Endothelial cell of umbilical vein (primary cell): ENCODE results near the gene OPCML. TPM values are rescaled to one million over a fixed set of nuclear protein-coding genes. Genes with fewer than 3 reads are reported as not detected.

Source experiments
- BruUV-seq: library from RNA; stranded (reverse); fragments of 400-500 nt; replicated peaks from 2 replicates; lab custom pipeline; 2021; lab: Mats Ljungman, UMichigan
- CTCF ChIA-PET: fragments of 300-600, 350-600 bp; sonication (Branson Sonifier 250); formaldehyde crosslinking; loops from one replicate; lab custom pipeline; 2021; ENCODE audit warnings: antibody characterized with exemption, inconsistent platforms; lab: Charles Lee
- POLR2A ChIA-PET: fragments of 300-600, 350-600 bp; sonication (Branson Sonifier 250); formaldehyde crosslinking; loops from one replicate; lab custom pipeline; 2021; ENCODE audit warnings: antibody characterized with exemption, inconsistent platforms; lab: Charles Lee
- DNase-seq: peaks from one replicate; pipeline ENCODE4 v3.0.0-alpha.2; 2011; ENCODE audit warnings: low read depth, low spot score
- FAIRE-seq: peaks from 2 replicates; lab custom pipeline; 2011; peaks lifted over from hg19 to GRCh38; lab: Jason Lieb, UNC
- H2AFZ ChIP-seq: 2 replicates; pipeline ENCODE4 v1.6.0; 2012; ENCODE audit warnings: low read depth, low read length, control low read depth, inconsistent platforms
- H3K27ac ChIP-seq: 2 replicates; pipeline ENCODE4 v1.5.1; 2011; ENCODE audit warnings: low read depth, mild to moderate bottlenecking, control low read depth, low read length, moderate library complexity; ENCODE audit not compliant: insufficient read depth
- H3K27me3 ChIP-seq, 2 experiments: 2 replicates each; pipeline versions ENCODE4 v1.6.0 to v1.6.1; 2011; ENCODE audit warnings: low read length in 2 of 2, mixed read lengths in 1 of 2; ENCODE audit not compliant: control insufficient read depth in 2 of 2, insufficient read depth in 2 of 2
- H3K36me3 ChIP-seq, 2 experiments: 2 replicates in 1 of 2; 3 replicates in 1 of 2; pipeline ENCODE4 v1.5.1; 2011; ENCODE audit warnings: low read length in 2 of 2, mild to moderate bottlenecking in 1 of 2, moderate library complexity in 1 of 2; ENCODE audit not compliant: control insufficient read depth in 2 of 2, insufficient read depth in 2 of 2; ENCODE audit errors: extremely low read depth in 1 of 2
- H3K4me1 ChIP-seq: 3 replicates; pipeline ENCODE4 v1.5.1; 2011; ENCODE audit warnings: mild to moderate bottlenecking, low read length; ENCODE audit not compliant: control insufficient read depth, insufficient read depth; ENCODE audit errors: extremely low read depth
- H3K4me2 ChIP-seq: 2 replicates; pipeline ENCODE4 v1.6.1; 2011; ENCODE audit warnings: low read length, control low read depth, mixed read lengths; ENCODE audit not compliant: insufficient read depth
- H3K4me3 ChIP-seq, 3 experiments: fragments of 200-600 bp in 1 of 3; sonication (generic), shearing (Covaris generic) in 1 of 3; replicated peaks in 1 of 3; 2 replicates each; pipeline ENCODE4 v1.5.1; 2011 to 2016; ENCODE audit warnings: control low read depth in 3 of 3, low read length in 3 of 3, mild to moderate bottlenecking in 2 of 3, inconsistent platforms in 1 of 3, low read depth in 1 of 3, moderate library complexity in 1 of 3; ENCODE audit not compliant: insufficient read depth in 1 of 3
- H3K79me2 ChIP-seq: 2 replicates; pipeline ENCODE4 v1.6.0; 2012; ENCODE audit warnings: low read length, inconsistent platforms; ENCODE audit not compliant: control insufficient read depth, insufficient read depth
- H3K9ac ChIP-seq: replicated peaks from 2 replicates; pipeline ENCODE3; 2011; ENCODE audit warnings: low read length, control low read depth; ENCODE audit not compliant: insufficient read depth; ENCODE audit errors: extremely low read depth
- H3K9me1 ChIP-seq: replicated peaks from 3 replicates; pipeline ENCODE4 v1.6.0; 2011; ENCODE audit warnings: mild to moderate bottlenecking, low read length; ENCODE audit not compliant: control insufficient read depth, insufficient read depth; ENCODE audit errors: extremely low read depth
- H3K9me3 ChIP-seq: replicated peaks from 2 replicates; pipeline ENCODE4 v1.5.1; 2012; ENCODE audit warnings: low read length, inconsistent platforms; ENCODE audit not compliant: control insufficient read depth, insufficient read depth
- H4K20me1 ChIP-seq: replicated peaks from 2 replicates; pipeline ENCODE3; 2011; ENCODE audit warnings: mild to moderate bottlenecking, low read length; ENCODE audit not compliant: control insufficient read depth, insufficient read depth; ENCODE audit errors: extremely low read depth
- EZH2 ChIP-seq: IDR thresholded peaks from 2 replicates; pipeline ENCODE4 v1.6.1; 2012; ENCODE audit warnings: borderline replicate concordance, low read depth, mild to moderate bottlenecking, moderate library complexity, low read length, inconsistent platforms; ENCODE audit not compliant: severe bottlenecking
- FOS ChIP-seq: IDR thresholded peaks from 2 replicates; pipeline ENCODE4 v1.6.1; 2011; ENCODE audit warnings: mild to moderate bottlenecking, low read length, moderate library complexity, borderline replicate concordance; ENCODE audit not compliant: insufficient read depth
- GATA2 ChIP-seq: IDR thresholded peaks from 2 replicates; pipeline ENCODE4 v1.7.0; 2011; ENCODE audit warnings: low read depth, mild to moderate bottlenecking, moderate library complexity, mixed read lengths, low read length; ENCODE audit not compliant: insufficient read length, insufficient read depth
- JUN ChIP-seq: IDR thresholded peaks from 2 replicates; pipeline ENCODE4 v1.6.1; 2011; ENCODE audit warnings: borderline replicate concordance, low read depth; ENCODE audit not compliant: insufficient read length, insufficient read depth
- MYC ChIP-seq: IDR thresholded peaks from one replicate; pipeline ENCODE4 v1.6.1; 2011; ENCODE audit warnings: mild to moderate bottlenecking, low read depth, low read length
- POLR2A ChIP-seq: IDR thresholded peaks from 2 replicates; pipeline ENCODE4 v1.6.1; 2012; ENCODE audit warnings: low read depth, mild to moderate bottlenecking, control low read depth, low read length
- POLR2AphosphoS5 ChIP-seq: IDR thresholded peaks from 2 replicates; pipeline ENCODE4 v1.6.1; 2012; ENCODE audit warnings: low read depth, mild to moderate bottlenecking, control low read depth, low read length, moderate library complexity; ENCODE audit not compliant: insufficient read depth
- dilution Hi-C: fragments of 300-500 bp; cut with MboI; formaldehyde crosslinking; loops from one replicate; pipeline ENCODE4 v1.15.0; 2019; ENCODE audit warnings: low sequenced_read_pairs; ENCODE audit not compliant: extremely low pct_ligation_motif_present
- intact Hi-C: fragments of 100-400 bp; cut with micrococcal nuclease; formaldehyde crosslinking; loops from one replicate; pipeline ENCODE4 v1.10.0; 2022
- polyA plus RNA-seq, 4 experiments: library from polyadenylated mRNA; depleted of rRNA in 3 of 4; stranded (reverse) in 3 of 4; unstranded in 1 of 4; fragments of >200 nt; gene quantifications; 2 replicates each; pipeline versions ENCODE4 v1.2.1 to v1.2.3, GENCODE V29; 2011 to 2012; ENCODE audit warnings: missing spikeins in 1 of 4
- total RNA-seq: library from RNA; stranded (reverse); gene quantifications from 2 replicates; pipeline ENCODE4 v1.2.3, GENCODE V29; 2021
- TF ChIP-seq, protein P1 (sequence below): IDR thresholded peaks from 2 replicates; pipeline ENCODE4 v1.6.1; 2011; ENCODE audit not compliant: insufficient read depth, insufficient read length
- TF ChIP-seq, protein P2 (sequence below), 2 donors: IDR thresholded peaks; 1 replicate in 1 of 2; 2 replicates in 1 of 2; pipeline ENCODE4 v1.5.1; 2011; ENCODE audit warnings: low read length in 2 of 2, mild to moderate bottlenecking in 2 of 2, moderate library complexity in 2 of 2, control low read depth in 1 of 2, inconsistent platforms in 1 of 2, low read depth in 1 of 2; ENCODE audit not compliant: insufficient read depth in 1 of 2; ENCODE audit errors: extremely low read depth in 1 of 2

The OPCML gene
- total and polyA plus RNA-seq, 2 donors (not counting 3 experiments of a cell fraction or from before 2014, with no cell fraction given), result not detected

GRCh38 chr11:132977241-132977640 lies 555.1 kb downstream of the OPCML start:
- no peak for TF ChIP-seq POLR2A
- no peak for TF ChIP-seq MYC
- no peak for TF ChIP-seq EZH2
- no peak for TF ChIP-seq GATA2
- TF ChIP-seq POLR2AphosphoS5, result no peak
- TF ChIP-seq FOS, result no peak
- TF ChIP-seq, protein P1, sequence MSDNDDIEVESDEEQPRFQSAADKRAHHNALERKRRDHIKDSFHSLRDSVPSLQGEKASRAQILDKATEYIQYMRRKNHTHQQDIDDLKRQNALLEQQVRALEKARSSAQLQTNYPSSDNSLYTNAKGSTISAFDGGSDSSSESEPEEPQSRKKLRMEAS, result no peak
- no peak for TF ChIP-seq JUN
- TF ChIP-seq, protein P2, sequence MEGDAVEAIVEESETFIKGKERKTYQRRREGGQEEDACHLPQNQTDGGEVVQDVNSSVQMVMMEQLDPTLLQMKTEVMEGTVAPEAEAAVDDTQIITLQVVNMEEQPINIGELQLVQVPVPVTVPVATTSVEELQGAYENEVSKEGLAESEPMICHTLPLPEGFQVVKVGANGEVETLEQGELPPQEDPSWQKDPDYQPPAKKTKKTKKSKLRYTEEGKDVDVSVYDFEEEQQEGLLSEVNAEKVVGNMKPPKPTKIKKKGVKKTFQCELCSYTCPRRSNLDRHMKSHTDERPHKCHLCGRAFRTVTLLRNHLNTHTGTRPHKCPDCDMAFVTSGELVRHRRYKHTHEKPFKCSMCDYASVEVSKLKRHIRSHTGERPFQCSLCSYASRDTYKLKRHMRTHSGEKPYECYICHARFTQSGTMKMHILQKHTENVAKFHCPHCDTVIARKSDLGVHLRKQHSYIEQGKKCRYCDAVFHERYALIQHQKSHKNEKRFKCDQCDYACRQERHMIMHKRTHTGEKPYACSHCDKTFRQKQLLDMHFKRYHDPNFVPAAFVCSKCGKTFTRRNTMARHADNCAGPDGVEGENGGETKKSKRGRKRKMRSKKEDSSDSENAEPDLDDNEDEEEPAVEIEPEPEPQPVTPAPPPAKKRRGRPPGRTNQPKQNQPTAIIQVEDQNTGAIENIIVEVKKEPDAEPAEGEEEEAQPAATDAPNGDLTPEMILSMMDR (IDR thresholded peaks at IDR 0.05; ENCODE audit: extremely low read depth in 1 of 2, insufficient read depth in 1 of 2, low read depth in 1 of 2, low read length in 2 of 2), result no peak
- Histone ChIP-seq H3K9ac (no peak overlapping the region), H3K79me2 (no peaks in the 10 kb centered on the region), H3K9me1 (no peaks in the 10 kb centered on the region), H3K4me2 (no peak overlapping the region), H3K27me3 (no peaks in the 10 kb centered on the region), H3K9me3 (no peaks in the 10 kb centered on the region), H4K20me1 (no peaks in the 10 kb centered on the region), H3K4me3 (no peak overlapping the region), H3K27ac (no peak overlapping the region), H3K4me1 (no peaks in the 10 kb centered on the region), H3K36me3 (no peaks in the 10 kb centered on the region), H2AFZ (no peak overlapping the region)
- intact Hi-C loops, result no loop called here
- FAIRE-seq (no peak), DNase-seq (no peak)
- POLR2A ChIA-PET, result no interaction called here
- dilution Hi-C loops, result no loop called here
- BruUV-seq, result no TSS peak
- CTCF ChIA-PET, result no interaction called here
